ENCODE results near the gene KCNMA1.
A peak's percentile ranks its signal among the peaks of the same experiment; 100 is the strongest.

Gene KCNMA1

GRCh38 chr10:77056650-77057049 is 581.0 kb downstream of the KCNMA1 start:
- FAIRE-seq (no peak), DNase-seq (ENCODE audit: insufficient read length, low spot score) (no peak)
- TF ChIP-seq POLR2A (IDR thresholded peaks at IDR 0.05; ENCODE audit: low read depth, low read length): no peak

GRCh38 chr10:77052593-77052992 is 585.0 kb downstream of the KCNMA1 start:
- no peak for DNase-seq (ENCODE audit: insufficient read length, low spot score)
- TF ChIP-seq POLR2A (IDR thresholded peaks at IDR 0.05; ENCODE audit: low read depth, low read length): no peak
- no peak for FAIRE-seq

- FAIRE-seq (peak; percentile 69), DNase-seq (ENCODE audit: insufficient read length, low spot score) (no peak)
- TF ChIP-seq POLR2A (IDR thresholded peaks at IDR 0.05; ENCODE audit: low read depth, low read length): no peak
These were observed 585.8 kb downstream of the KCNMA1 start for GRCh38 chr10:77051837-77052236.

GRCh38 chr10:77049896-77050295 is 587.7 kb downstream of the KCNMA1 start:
- no peak for TF ChIP-seq POLR2A (IDR thresholded peaks at IDR 0.05; ENCODE audit: low read depth, low read length)
- FAIRE-seq: peak; percentile 23
- no peak for DNase-seq (ENCODE audit: insufficient read length, low spot score)

GRCh38 chr10:77049146-77049545 is 588.5 kb downstream of the KCNMA1 start:
- TF ChIP-seq POLR2A (IDR thresholded peaks at IDR 0.05; ENCODE audit: low read depth, low read length): no peak
- FAIRE-seq (no peak), DNase-seq (ENCODE audit: insufficient read length, low spot score) (no peak)

GRCh38 chr10:77045085-77045484 is 592.5 kb downstream of the KCNMA1 start:
- no peak for DNase-seq (ENCODE audit: insufficient read length, low spot score)
- peak; percentile 38 for FAIRE-seq
- no peak for TF ChIP-seq POLR2A (IDR thresholded peaks at IDR 0.05; ENCODE audit: low read depth, low read length)

GRCh38 chr10:77043420-77043763 is 594.2 kb downstream of the KCNMA1 start:
- peak; percentile 76 for FAIRE-seq
- TF ChIP-seq POLR2A (IDR thresholded peaks at IDR 0.05; ENCODE audit: low read depth, low read length): no peak
- DNase-seq (ENCODE audit: insufficient read length, low spot score): no peak

GRCh38 chr10:77042706-77043419 is 594.7 kb downstream of the KCNMA1 start:
- TF ChIP-seq POLR2A (IDR thresholded peaks at IDR 0.05; ENCODE audit: low read depth, low read length): no peak
- DNase-seq (ENCODE audit: insufficient read length, low spot score) (no peak), FAIRE-seq (no peak)

GRCh38 chr10:77041636-77042258 is 595.9 kb downstream of the KCNMA1 start:
- FAIRE-seq: no peak
- no peak for TF ChIP-seq POLR2A (IDR thresholded peaks at IDR 0.05; ENCODE audit: low read depth, low read length)
- no peak for DNase-seq (ENCODE audit: insufficient read length, low spot score)

GRCh38 chr10:77038407-77038806 is 599.2 kb downstream of the KCNMA1 start:
- FAIRE-seq (no peak), DNase-seq (ENCODE audit: insufficient read length, low spot score) (no peak)

GRCh38 chr10:77037735-77038403 is 599.7 kb downstream of the KCNMA1 start:
- TF ChIP-seq POLR2A (IDR thresholded peaks at IDR 0.05; ENCODE audit: low read depth, low read length): no peak
- no peak for DNase-seq (ENCODE audit: insufficient read length, low spot score)
- FAIRE-seq: peak; percentile 30

More at GRCh38 chr10:77038407-77038806, 599.2 kb downstream of the KCNMA1 start:
- no peak for TF ChIP-seq POLR2A (IDR thresholded peaks at IDR 0.05; ENCODE audit: low read depth, low read length)

GRCh38 chr10:77036993-77037734 is 600.4 kb downstream of the KCNMA1 start:
- DNase-seq (ENCODE audit: insufficient read length, low spot score) (peak; percentile 13), FAIRE-seq (peak; percentile 43)
- no peak for TF ChIP-seq POLR2A (IDR thresholded peaks at IDR 0.05; ENCODE audit: low read depth, low read length)

- FAIRE-seq: no peak
- TF ChIP-seq POLR2A (IDR thresholded peaks at IDR 0.05; ENCODE audit: low read depth, low read length): no peak
- no peak for DNase-seq (ENCODE audit: insufficient read length, low spot score)
These were observed 601.3 kb downstream of the KCNMA1 start for GRCh38 chr10:77036276-77036675.

- FAIRE-seq (no peak), DNase-seq (ENCODE audit: insufficient read length, low spot score) (no peak)
- no peak for TF ChIP-seq POLR2A (IDR thresholded peaks at IDR 0.05; ENCODE audit: low read depth, low read length)
These were observed 602.8 kb downstream of the KCNMA1 start for GRCh38 chr10:77034795-77035194.

Measured in H54 (cell line).